ENCODE data around the gene RBSN.

DNA sequence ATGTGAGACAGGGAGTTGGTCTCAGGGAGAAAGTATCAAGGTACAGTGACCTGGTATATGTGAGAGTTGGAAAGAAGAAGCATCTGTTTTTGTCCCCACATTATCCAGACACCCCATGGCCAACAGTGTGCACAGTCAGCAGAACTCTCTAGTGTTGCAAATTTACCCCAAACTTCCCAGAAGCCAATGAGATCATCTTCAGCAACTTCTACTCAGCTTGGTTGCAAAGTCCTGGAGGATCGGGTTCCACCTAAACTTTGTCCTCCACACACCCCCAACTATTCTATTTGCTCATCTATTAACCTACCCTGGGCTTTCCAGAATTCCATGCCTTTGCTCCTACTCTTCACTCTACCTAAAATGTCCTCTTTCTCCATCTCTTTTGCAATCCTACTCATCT, 15.7 kb downstream of the RBSN start:
- TF ChIP-seq POLR2AphosphoS5 (IDR thresholded peaks at IDR 0.05) (no peak), CTCF (IDR thresholded peaks at IDR 0.05) (no peak), POLR2A (IDR thresholded peaks at IDR 0.05) (no peak)

All from prostate gland (tissue), 2 donors.